Measurements from ENCODE around the gene STK39.

STK39 gene

DNA sequence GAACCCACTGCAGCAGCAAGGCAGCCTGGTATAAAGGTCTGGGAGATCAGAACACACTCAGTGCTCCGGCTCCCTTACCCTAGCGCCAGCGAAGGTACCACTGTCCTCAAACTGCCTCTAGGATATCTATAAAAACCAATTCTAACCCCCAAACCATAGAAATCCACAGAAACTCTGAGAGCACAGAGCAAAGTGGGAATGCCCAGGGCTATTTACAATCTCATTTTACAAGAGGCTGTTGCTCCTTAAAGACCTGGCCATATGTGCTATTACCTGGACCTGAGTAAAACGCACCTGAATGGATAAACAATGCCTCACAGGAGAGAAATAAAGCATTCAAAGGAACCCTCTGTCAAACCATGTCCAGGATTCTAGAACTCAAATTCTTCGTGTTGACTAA is 4.3 kb downstream of the STK39 start:
- DNase-seq (ENCODE audit: low read depth in 2 of 2, low spot score in 1 of 2): no peak

DNA sequence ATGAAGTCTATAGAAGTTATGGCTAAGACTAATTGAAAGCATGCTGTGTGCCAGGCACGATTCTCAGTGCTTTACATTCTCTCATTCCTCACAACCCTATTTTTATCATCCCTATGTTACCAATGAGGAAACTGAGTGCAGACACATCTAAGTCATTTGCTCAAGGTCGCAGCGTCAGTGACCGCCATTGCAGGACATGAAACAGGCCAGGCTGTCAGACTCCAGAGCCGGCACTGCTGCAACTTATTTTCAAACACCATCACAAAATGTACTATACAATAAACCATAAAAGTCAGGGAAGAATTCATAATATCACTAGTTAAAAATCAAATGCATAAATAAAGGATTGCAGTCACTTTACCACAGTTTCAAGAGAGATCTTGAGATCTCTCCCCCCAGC is 5.6 kb downstream of the STK39 start:
- no peak for DNase-seq (ENCODE audit: low read depth in 2 of 2, low spot score in 1 of 2)

DNA sequence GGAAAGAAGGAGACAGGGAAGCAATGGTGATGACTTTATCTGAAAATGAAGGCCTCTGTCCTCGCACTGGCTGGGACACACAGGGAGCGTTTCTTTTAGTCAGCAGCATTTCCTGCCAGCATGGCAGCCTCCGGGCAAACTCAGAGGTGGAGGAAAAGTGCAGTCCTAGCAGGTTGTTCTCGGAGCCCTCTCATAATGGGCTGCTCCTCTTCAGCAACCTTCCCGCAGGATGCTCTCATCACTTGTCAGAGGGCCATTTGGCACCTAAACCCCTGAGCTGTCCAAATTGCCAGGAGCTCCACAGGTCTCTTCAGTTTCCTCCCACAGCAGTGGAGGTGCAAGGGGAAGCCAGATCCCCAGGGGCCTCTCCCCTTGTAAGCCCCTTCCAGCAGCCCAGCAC is 6.2 kb downstream of the STK39 start:
- no peak for DNase-seq (ENCODE audit: low read depth in 2 of 2, low spot score in 1 of 2)

DNA sequence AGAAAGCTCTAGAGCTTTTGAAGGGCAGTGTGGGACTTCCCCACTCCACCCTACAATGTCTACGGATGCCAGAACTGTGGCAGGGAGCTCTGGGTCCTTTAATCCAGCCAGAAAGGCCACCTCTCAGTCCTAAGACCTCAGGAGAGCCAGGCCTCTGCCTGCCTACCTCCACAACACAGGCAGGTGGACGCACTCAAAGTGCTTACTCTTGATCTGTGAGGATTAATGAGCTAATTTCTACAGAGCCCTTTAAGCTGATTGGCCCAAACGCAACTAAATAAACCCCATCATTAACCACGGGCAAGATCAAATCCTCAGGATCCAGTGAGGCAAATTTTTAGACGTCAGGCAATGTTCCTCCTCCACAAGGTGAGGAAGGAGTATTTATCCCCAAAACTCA is 8.1 kb downstream of the STK39 start:
- DNase-seq (ENCODE audit: low read depth in 2 of 2, low spot score in 1 of 2): no peak

DNA sequence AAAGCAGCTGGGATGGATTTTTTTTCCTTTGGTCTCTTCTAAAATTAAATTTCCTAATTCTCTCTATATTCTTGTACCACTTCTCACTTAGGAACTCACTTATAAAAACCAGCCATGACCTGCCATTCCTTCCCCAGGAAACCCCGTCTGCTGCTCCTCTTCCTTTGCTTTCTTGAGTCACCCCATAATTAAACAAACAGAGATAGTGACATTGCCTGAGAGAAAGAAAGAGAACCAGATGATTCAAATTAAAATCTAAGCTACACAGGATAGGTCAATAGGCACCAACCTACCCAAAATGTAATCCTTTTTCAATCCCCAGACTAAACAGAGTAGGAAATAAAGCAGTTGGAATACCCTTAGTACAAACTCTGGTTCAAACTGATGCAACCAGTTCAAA is 9.7 kb downstream of the STK39 start:
- DNase-seq (ENCODE audit: low read depth in 2 of 2, low spot score in 1 of 2): no peak

DNA sequence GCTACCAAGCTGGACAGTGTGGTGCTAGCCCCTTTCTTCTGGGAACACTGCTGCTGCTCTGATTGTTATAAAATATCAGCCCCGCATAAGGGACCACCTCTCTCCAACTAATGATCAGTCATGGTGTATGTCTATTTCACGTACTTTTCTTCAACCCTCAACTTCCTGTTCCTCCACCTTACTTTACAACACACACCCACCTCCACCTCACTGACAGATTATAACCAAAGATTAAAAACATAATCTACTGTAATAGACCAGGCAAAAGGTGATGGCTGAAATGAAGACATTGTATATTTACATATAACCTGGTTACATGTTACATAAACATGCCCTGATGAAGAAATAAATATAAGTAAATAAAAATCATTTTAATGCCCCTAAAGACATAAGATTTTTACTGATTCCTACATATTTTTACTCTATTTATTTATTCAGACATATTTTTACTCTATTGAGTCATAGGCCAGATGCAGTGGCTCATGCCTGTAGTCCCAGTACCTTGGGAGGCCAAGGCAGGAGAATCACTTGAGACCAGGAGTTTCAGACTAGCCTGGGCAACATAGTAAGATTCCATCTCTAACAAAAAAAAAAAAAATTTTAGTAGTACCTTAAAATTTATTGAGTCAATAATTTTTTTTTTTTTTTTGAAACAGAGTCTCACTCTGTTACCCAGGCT is 12.8 kb downstream of the STK39 start:
- DNase-seq (ENCODE audit: low read depth in 2 of 2, low spot score in 1 of 2): no peak

DNA sequence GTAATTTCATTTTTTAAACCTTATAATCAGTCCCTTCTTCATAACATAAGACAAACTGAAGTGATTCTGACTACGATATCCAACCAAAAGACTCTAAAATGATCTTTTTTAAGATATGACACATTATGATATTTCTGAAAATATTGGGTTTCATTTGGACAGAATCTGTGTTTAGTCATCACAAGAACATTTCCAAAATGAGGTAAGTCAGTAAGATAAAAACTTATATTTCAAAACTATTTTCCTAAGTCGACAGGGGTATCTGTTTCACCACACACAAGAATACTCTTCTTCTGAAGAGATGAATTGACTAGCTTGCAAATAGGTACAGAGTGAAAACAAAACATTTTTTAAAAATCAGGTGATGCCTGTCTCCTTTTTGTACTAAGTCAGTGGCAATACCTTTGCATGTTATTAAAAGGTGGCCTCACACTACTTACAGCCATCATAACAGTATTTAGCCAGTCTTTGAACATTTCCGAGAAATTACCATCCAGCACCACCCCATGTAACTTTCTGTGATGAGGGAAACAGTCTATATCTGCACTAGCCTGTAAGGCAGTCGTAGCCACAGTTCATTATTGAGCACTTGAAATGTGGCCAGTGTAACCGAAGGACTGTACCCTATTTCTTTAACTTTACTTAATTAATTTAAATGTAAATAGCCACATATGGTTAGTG is 13.5 kb downstream of the STK39 start:
- no peak for DNase-seq (ENCODE audit: low read depth in 2 of 2, low spot score in 1 of 2)

DNA sequence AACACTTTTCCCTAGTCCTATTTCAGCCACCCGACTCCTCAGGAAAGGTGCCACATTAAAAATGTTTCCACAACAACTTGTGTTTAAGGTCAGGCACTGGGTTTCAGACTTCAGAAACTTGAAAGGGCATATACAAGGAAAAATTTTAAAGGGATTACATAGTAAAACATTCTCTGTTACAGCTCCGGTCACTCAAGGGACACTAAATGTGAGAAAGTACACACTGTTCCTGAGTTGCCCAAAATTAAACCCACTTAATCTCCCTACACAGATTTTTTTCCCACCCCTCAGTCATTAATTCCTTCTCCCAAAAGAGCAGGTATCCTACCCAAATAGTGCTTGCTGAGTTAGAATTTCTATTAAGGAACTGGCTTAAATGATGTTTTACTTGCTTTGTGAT is 14.2 kb downstream of the STK39 start:
- DNase-seq (ENCODE audit: low read depth in 2 of 2, low spot score in 1 of 2): no peak

DNA sequence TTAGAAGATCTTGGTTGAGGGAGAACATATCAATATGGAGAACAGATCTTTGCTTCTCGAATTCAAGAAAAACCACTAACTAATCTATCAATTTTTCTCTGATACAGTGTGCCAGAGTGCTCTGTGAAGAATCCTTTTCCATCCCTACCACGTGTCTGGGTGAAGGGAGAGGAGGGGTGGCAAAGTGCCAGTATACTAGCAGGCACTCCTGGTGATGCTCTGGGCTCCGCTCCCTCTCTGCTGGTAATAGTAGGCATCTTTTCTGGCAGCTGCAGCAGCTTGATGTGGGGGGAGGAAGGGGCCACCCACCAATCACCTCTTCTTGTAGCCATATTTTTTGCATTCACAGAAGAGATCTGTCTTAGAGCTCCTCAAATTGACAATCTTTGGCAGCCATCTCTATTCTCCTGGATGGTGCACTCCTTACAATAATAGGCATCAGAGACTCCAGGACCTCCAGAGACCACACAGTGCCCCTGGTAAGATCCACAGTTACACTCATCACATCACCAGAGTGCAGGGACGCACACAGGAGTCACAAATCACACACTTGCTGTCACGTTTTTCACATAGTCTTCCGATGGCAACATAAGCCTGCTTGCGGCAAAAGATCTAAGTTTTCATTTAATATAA is 15.7 kb downstream of the STK39 start:
- no peak for DNase-seq (ENCODE audit: low read depth in 2 of 2, low spot score in 1 of 2)

DNA sequence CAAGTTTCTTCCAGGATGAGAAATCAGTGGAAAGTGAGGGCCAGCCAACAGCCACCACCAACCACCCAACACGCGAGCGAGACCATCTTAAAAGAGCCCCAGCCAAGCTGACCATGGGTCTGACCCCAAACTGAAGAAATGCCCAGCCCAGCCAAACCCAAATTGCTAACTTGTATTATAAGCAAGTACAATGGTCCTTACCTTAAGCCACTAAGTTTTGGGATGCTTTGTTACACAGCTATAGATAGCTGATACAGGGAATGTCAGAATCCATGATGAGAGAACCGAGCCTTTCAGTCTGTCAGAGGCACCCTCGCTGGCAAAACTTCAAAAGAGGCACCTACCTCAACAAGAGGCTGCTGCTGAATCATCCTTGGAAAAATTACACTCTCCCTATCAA is 17.0 kb downstream of the STK39 start:
- DNase-seq (ENCODE audit: low read depth in 2 of 2, low spot score in 1 of 2): no peak

DNA sequence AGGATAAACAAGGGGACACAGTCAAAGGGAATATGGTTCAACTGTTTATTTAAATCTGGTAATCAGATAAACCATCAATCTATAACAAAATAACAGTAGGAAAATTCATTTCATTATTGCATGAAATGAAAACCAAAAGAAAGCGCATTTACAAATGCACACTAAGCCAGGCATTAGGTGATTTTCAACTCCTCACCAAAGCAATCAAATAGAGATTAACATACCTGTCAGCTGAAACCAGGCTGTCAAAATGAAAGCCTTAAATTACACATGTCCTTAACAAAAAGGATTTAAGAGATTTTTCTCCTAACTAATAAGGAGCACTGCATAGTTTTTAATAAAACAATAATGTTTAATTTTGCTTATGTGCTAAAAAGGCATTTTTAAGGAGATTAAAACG is 23.0 kb downstream of the STK39 start:
- DNase-seq (ENCODE audit: low read depth in 2 of 2, low spot score in 1 of 2): no peak

DNA sequence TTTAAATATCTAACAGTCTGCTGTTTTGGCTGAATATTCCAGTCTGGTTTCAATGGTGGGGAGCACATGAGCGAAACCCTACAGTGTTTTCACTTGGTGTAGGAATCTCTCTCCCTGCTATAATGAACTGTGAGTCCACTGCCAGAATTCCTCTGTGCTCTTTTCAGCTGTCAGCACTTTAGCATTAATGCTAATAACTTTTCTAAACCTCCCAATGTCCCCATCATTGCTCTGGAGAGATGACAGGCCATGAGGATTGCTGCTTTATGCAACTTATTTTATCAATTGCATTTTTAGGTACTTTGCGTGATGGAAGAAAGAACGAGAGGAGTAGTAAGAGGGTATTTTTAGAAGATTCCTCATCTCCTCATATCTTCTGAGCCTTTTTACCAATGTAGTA is 25.3 kb downstream of the STK39 start:
- no peak for DNase-seq (ENCODE audit: low read depth in 2 of 2, low spot score in 1 of 2)

DNA sequence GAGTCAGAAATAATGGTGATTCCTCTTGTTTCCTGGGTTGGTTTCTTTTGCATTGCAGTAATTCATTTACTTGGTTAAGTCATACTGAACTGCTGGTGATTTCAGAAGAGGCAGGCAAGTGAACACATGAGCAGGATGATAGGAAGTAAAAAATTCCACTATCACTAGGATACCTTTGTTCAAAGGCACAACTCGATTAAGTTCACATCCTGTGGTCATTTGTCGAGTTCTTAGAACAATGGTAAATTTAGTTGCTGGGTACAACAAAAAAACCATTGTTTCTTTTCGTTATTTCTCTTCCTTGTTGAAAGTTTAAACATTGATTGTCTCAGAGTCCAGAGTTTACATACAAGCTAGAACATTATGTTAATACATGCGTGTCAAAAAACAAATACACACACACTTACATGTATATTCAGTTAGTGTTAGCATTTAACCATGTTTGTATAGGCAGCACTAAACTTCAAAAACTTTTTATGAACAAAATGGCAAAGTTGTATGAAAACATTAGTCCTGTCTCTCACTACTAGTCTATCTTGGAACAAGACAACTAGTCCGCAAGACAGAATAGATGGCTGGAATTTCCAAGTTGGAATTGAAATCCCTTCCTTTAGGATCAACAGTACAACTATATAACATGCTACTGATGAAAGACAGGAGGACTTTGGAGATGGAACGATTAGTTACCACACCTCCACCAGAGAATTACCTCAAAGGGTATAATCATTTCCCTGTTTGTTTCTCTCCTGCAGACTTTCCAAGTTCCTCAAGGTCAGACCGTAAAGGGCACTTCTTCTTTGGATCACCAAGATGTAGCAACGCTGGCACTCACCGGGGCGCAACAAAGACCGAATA is 26.2 kb downstream of the STK39 start:
- DNase-seq (ENCODE audit: low read depth in 2 of 2, low spot score in 1 of 2): no peak

DNA sequence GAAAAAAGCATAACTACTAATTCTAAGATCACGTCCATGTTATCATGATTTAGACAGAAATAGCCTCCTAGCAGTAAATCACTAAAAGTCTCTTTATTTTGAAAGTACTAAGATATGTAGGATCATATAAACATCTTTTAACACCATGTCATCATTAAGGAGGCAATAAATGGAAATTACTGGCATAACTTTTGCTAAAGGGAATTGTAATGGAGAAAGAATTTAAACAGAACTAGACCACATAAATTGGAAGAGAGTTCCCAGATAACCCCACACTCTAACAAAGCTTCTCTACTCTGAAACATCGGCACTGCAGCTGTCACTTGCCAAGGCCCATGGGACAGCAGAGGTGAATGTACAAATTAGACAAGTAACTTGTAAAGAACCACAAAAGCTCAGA is 29.5 kb downstream of the STK39 start:
- no peak for DNase-seq (ENCODE audit: low read depth in 2 of 2, low spot score in 1 of 2)

DNA sequence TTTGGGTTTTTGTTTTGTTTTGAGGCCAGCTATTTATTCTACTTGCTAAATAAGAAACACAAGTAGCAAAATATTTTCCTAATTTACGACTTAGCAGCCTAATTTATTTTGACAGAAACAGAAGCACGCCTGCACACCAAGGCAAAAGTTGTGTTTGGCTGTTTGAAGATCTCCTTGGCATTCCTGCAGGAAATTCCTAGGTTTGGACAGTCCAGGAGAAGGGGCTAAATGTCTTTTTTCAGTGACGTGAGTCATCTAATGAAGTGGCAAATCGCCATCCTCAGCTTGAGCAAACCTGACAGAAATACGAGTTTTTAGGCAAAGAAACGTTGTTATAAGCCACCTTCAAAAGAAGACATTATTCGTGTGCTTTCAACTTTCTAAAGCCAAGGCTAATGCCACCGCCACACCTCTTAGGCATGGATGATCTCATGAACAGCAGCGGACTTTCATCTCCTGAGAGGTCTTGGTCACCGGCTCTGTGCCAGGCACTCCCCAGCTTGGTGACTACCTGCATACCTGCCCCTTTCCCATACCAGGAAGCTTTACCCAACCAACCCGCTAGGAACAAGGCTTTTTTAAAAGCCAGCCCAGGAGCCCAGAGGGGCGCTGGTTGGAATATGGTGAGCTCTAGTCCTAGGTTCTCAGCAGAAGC is 30.9 kb downstream of the STK39 start:
- no peak for DNase-seq (ENCODE audit: low read depth in 2 of 2, low spot score in 1 of 2)

DNA sequence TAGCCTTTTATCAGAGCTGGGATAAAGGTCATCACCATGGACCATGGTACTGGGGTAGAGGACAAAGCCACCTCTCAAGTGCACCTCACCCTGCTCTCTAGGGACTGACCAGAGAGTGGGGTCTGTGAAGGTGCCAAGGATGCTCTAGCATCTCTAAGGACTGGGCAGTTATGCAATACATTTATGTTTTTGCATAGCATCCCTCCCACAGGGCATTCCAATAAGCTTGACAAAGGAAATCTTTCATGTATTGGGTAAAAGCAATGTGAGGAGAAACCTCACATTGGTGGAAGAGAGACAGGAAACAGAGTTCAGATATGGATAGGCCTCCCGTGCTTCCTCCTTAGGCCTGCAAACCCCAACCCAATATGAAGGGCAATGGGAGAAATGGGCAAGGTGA is 31.6 kb downstream of the STK39 start:
- no peak for DNase-seq (ENCODE audit: low read depth in 2 of 2, low spot score in 1 of 2)

DNA sequence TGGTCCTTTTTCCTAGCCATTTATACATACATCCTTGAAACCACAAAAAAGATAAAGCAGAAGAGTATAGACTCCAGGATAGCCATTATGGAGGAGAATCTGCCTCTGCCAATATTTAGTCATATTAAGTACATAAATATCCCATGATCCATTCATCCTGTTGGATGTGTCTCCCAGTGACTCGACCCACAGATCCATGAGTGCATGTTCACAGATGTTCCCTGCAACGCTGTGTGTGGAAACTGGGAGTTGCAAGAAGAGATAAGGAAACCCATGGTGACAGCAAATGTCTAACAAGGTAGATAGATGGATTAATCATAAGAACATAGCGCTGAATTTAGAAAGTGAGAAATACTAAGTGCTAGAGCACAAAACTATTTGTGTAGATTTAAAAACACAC is 34.5 kb downstream of the STK39 start:
- DNase-seq (ENCODE audit: low read depth in 2 of 2, low spot score in 1 of 2): no peak

DNA sequence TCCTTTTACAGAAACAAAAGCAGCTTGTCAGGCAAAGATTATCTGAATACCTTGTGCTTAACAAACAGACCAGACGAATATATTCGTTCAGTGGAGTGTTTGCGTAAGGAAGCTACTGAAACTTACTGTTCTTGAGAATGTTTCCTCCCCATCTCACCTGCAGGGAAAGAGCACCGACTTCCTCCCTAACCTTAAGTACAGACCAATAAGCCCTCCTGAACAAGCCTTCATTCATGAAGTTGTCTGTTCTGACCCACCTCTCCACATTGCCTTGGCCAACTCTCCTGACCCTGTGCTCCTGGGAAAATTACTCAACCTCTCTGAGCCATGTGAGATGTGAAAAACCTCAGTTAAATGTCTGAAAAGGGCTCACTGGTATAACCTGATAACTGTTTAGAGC is 35.2 kb downstream of the STK39 start:
- DNase-seq (ENCODE audit: low read depth in 2 of 2, low spot score in 1 of 2): no peak

DNA sequence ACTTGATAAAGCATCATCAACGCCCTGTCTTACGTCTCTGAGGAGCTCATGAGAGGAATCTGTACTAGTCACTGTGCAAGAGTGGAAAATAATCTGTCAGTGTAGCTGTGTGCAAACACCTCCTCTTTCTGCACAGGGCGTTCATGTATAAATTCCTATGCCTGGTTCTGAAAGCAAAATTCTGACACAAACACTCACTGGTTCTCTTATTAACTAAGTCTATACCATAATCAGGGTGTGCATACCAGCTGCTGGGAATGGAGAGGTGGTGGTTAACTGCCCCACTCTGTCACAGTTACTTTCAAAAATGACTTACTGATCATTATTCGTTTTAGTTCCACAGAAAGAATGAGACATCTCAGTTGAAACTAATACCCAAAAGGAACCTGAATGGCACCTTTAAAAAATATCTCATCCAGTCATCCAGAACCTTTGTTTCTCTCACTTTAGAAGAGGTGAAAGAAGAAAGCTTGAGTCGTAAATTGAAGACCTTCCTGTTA is 35.7 kb downstream of the STK39 start:
- no peak for DNase-seq (ENCODE audit: low read depth in 2 of 2, low spot score in 1 of 2)

DNA sequence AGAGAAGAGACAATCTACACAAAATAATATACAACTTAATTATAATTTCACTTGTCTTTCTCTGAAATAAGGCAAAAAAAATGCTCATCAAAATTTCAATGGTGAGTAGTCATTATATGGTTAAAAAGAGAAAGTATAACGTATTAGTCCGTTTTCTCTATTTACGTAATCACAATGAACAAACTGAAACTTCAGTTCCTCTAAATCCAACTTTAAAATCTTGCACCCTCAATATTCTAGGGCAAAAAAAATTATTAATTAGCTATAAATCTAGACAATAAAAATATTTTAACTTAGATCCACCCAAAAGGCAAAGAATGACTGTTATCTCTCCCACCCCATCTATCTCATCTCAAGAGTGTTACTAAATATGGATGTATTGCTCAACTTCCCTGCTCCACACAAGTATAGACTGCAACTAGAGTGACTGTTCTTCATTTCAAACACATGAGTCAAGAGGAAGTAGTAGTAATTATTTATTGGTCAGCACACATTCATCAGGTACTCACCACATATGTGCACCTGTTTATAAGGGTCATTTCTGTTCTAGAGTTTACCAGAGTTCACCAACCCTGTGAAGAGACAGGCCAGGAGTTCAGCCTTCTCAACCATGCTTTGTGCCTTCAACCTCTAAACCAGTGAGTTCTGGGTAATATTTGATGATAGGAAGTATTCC is 36.4 kb downstream of the STK39 start:
- no peak for DNase-seq (ENCODE audit: low read depth in 2 of 2, low spot score in 1 of 2)
